H1 (cell line): ENCODE data around the gene ULK1. TPM values are rescaled to one million over a fixed set of nuclear protein-coding genes. Genes with fewer than 3 reads are reported as not detected.

Experiments
- CTCF ChIA-PET: fragments of 300-600 bp; sonication (Branson Sonifier 250); formaldehyde crosslinking; loops from one replicate; lab custom pipeline; 2021; ENCODE audit not compliant: partially characterized antibody; lab: Charles Lee
- POLR2A ChIA-PET: fragments of 300-600 bp; sonication (Branson Sonifier 250); formaldehyde crosslinking; loops from one replicate; lab custom pipeline; 2021; ENCODE audit warnings: inconsistent platforms; ENCODE audit not compliant: partially characterized antibody; lab: Charles Lee
- DNase-seq, 2 experiments: peaks; one replicate each; pipeline versions ENCODE4 v3.0.0 to v3.0.0-alpha.2; 2010 to 2022; ENCODE audit warnings: low spot score in 2 of 2, low read depth in 1 of 2, mixed read lengths in 1 of 2
- FAIRE-seq: peaks from 2 replicates; lab custom pipeline; 2011; peaks lifted over from hg19 to GRCh38; lab: Jason Lieb, UNC
- H2AFZ ChIP-seq: 2 replicates; pipeline ENCODE4 v1.8.1; 2012; ENCODE audit warnings: low read length, inconsistent platforms
- H2AK5ac ChIP-seq: 2 replicates; pipeline ENCODE4 v1.6.1; 2013; ENCODE audit warnings: low read depth, low read length
- H2BK120ac ChIP-seq: replicated peaks from 2 replicates; pipeline ENCODE3; 2013; ENCODE audit warnings: low read depth, low read length, inconsistent platforms
- H2BK12ac ChIP-seq: 2 replicates; pipeline ENCODE4 v1.6.1; 2013; ENCODE audit warnings: low read depth, low read length
- H2BK15ac ChIP-seq: 2 replicates; pipeline ENCODE4 v1.6.1; 2013; ENCODE audit warnings: low read length
- H2BK20ac ChIP-seq: 2 replicates; pipeline ENCODE4 v1.6.1; 2013; ENCODE audit warnings: low read length
- H2BK5ac ChIP-seq: 2 replicates; pipeline ENCODE4 v1.6.1; 2013; ENCODE audit warnings: low read depth, low read length
- H3K14ac ChIP-seq: 2 replicates; pipeline ENCODE4 v1.6.1; 2013; ENCODE audit warnings: inconsistent platforms; ENCODE audit not compliant: insufficient read length
- H3K18ac ChIP-seq: 2 replicates; pipeline ENCODE4 v1.6.1; 2013; ENCODE audit warnings: low read length; ENCODE audit errors: extremely low read depth
- H3K23ac ChIP-seq: 2 replicates; pipeline ENCODE4 v1.6.1; 2013; ENCODE audit warnings: inconsistent platforms; ENCODE audit not compliant: insufficient read length
- H3K23me2 ChIP-seq: 2 replicates; pipeline ENCODE4 v1.6.1; 2013; ENCODE audit warnings: low read depth, low read length
- H3K27ac ChIP-seq: 2 replicates; pipeline ENCODE4 v1.6.1; 2011; ENCODE audit warnings: low read depth, low read length, inconsistent platforms
- H3K27me3 ChIP-seq, 4 experiments: replicated peaks in 1 of 4; 1 replicate in 1 of 4; 2 replicates in 3 of 4; pipeline versions ENCODE4 v1.6.1 to v1.8.1; 2011 to 2013; ENCODE audit warnings: low read length in 3 of 4, mild to moderate bottlenecking in 3 of 4, inconsistent platforms in 2 of 4, mixed read lengths in 2 of 4, moderate library complexity in 1 of 4; ENCODE audit not compliant: control insufficient read depth in 3 of 4, insufficient read depth in 3 of 4; ENCODE audit errors: extremely low read depth in 1 of 4
- H3K36me3 ChIP-seq, 4 experiments: 2 replicates each; pipeline versions ENCODE4 v1.6.1 to v1.8.1; 2011 to 2013; ENCODE audit warnings: mild to moderate bottlenecking in 4 of 4, low read length in 3 of 4, moderate library complexity in 2 of 4, control low read depth in 1 of 4, inconsistent platforms in 1 of 4; ENCODE audit not compliant: insufficient read depth in 4 of 4, control insufficient read depth in 2 of 4
- H3K4ac ChIP-seq: replicated peaks from 2 replicates; pipeline ENCODE3; 2013; ENCODE audit warnings: low read length, low read depth, mixed read lengths, inconsistent platforms; ENCODE audit not compliant: insufficient read length
- H3K4me1 ChIP-seq, 4 experiments: replicated peaks in 1 of 4; 1 replicate in 1 of 4; 2 replicates in 3 of 4; pipeline versions ENCODE4 v1.6.1 to v1.8.1; 2011 to 2013; ENCODE audit warnings: low read length in 3 of 4, inconsistent platforms in 2 of 4, mixed read lengths in 1 of 4; ENCODE audit not compliant: insufficient read depth in 4 of 4, control insufficient read depth in 3 of 4
- H3K4me2 ChIP-seq, 2 experiments: 2 replicates each; pipeline versions ENCODE4 v1.6.1 to v1.8.1; 2011 to 2013; ENCODE audit warnings: low read depth in 2 of 2, low read length in 2 of 2, control low read depth in 1 of 2, inconsistent platforms in 1 of 2, mild to moderate bottlenecking in 1 of 2; ENCODE audit not compliant: insufficient read depth in 1 of 2
- H3K4me3 ChIP-seq, 4 experiments: fragments of 200-600, 300-600 bp in 1 of 4; sonication (generic), shearing (Covaris generic), sonication (Bioruptor Twin) in 1 of 4; 2 replicates each; pipeline versions ENCODE4 v1.5.1 to v1.8.1; 2011 to 2016; ENCODE audit warnings: low read length in 4 of 4, low read depth in 3 of 4, control low read depth in 2 of 4, inconsistent platforms in 2 of 4, mild to moderate bottlenecking in 2 of 4, mixed read lengths in 1 of 4, moderate library complexity in 1 of 4; ENCODE audit not compliant: insufficient read depth in 2 of 4; ENCODE audit errors: extremely low read depth in 1 of 4
- H3K56ac ChIP-seq: replicated peaks from 2 replicates; pipeline ENCODE3; 2013; ENCODE audit warnings: low read depth, mild to moderate bottlenecking, mixed read lengths, low read length, inconsistent platforms; ENCODE audit not compliant: insufficient read length
- H3K79me1 ChIP-seq: 2 replicates; pipeline ENCODE4 v1.6.1; 2013; ENCODE audit warnings: low read depth, low read length, control low read depth
- H3K79me2 ChIP-seq, 2 experiments: 2 replicates each; pipeline versions ENCODE4 v1.6.1 to v1.8.1; 2012 to 2013; ENCODE audit warnings: low read length in 2 of 2, mild to moderate bottlenecking in 2 of 2, inconsistent platforms in 1 of 2; ENCODE audit not compliant: insufficient read depth in 2 of 2, control insufficient read depth in 1 of 2
- H3K9ac ChIP-seq, 4 experiments: replicated peaks in 1 of 4; 1 replicate in 1 of 4; 2 replicates in 3 of 4; pipeline versions ENCODE4 v1.6.1 to v1.8.1; 2011 to 2013; ENCODE audit warnings: low read depth in 3 of 4, low read length in 3 of 4, control low read depth in 2 of 4, mild to moderate bottlenecking in 2 of 4, moderate library complexity in 2 of 4, inconsistent platforms in 1 of 4; ENCODE audit errors: extremely low read depth in 1 of 4
- H3K9me3 ChIP-seq, 2 experiments: 2 replicates each; pipeline versions ENCODE4 v1.6.1 to v1.8.1; 2012 to 2013; ENCODE audit warnings: mild to moderate bottlenecking in 2 of 2, moderate library complexity in 2 of 2, control low read depth in 1 of 2, inconsistent platforms in 1 of 2, low read depth in 1 of 2, low read length in 1 of 2, mixed read lengths in 1 of 2; ENCODE audit not compliant: insufficient read depth in 2 of 2
- H4K20me1 ChIP-seq, 2 experiments: replicated peaks in 1 of 2; 2 replicates each; pipeline versions ENCODE3 to v1.8.1; 2011 to 2013; ENCODE audit warnings: inconsistent platforms in 2 of 2, low read length in 2 of 2, mild to moderate bottlenecking in 1 of 2; ENCODE audit not compliant: insufficient read depth in 2 of 2, control insufficient read depth in 1 of 2
- H4K5ac ChIP-seq: 2 replicates; pipeline ENCODE4 v1.6.1; 2013; ENCODE audit warnings: low read length, low read depth, mixed read lengths, inconsistent platforms; ENCODE audit not compliant: insufficient read length
- H4K8ac ChIP-seq: 2 replicates; pipeline ENCODE4 v1.8.0; 2013; ENCODE audit warnings: mild to moderate bottlenecking, moderate library complexity, low read length, inconsistent platforms; ENCODE audit not compliant: insufficient read depth; ENCODE audit errors: extremely low read depth
- H4K91ac ChIP-seq: replicated peaks from 2 replicates; pipeline ENCODE3; 2013; ENCODE audit warnings: low read length, mixed read lengths, inconsistent platforms; ENCODE audit not compliant: insufficient read length
- CREB1 ChIP-seq: IDR thresholded peaks from 2 replicates; pipeline ENCODE4 v1.6.1; 2012; ENCODE audit warnings: inconsistent platforms
- KDM4A ChIP-seq: IDR thresholded peaks from one replicate; pipeline ENCODE4 v1.7.1; 2012; ENCODE audit warnings: low read depth, mild to moderate bottlenecking, moderate library complexity, low read length, inconsistent platforms; ENCODE audit not compliant: severe bottlenecking
- KDM5A ChIP-seq: fragments of 200-600 bp; IDR thresholded peaks from 2 replicates; pipeline ENCODE4 v1.7.1; 2012; ENCODE audit warnings: mild to moderate bottlenecking, low read length, inconsistent platforms, mixed read lengths
- WGBS, 2 experiments: shearing (Covaris generic) in 1 of 2; methylation state at CpG; one replicate each; pipeline versions ENCODE4 v1.1.6 to v1.1.7; 2013 to 2015; ENCODE audit warnings: low lambda C conversion rate in 2 of 2, mixed read lengths in 2 of 2, inconsistent platforms in 1 of 2, low coverage in 1 of 2, missing lambda C conversion rate in 1 of 2; ENCODE audit not compliant: insufficient replicate concordance in 2 of 2, insufficient coverage in 1 of 2, insufficient read length in 1 of 2; ENCODE audit errors: extremely low coverage in 1 of 2, missing lambda C conversion rate in 1 of 2; 5-methylcytosine and 5-hydroxymethylcytosine counted together
- polyA plus RNA-seq, 7 experiments: library from polyadenylated mRNA; depleted of rRNA in 3 of 7; stranded (reverse) in 5 of 7; unstranded in 2 of 7; fragments of >200 nt in 5 of 7; fragments of 200-250 nt in 2 of 7; gene quantifications; 1 replicate in 5 of 7; 2 replicates in 1 of 7; 4 replicates in 1 of 7; pipeline versions ENCODE4 v1.2.1 to v1.2.3, GENCODE V29; 2011 to 2013; ENCODE audit warnings: missing spikeins in 2 of 7, mixed read lengths in 2 of 7
- total RNA-seq: library from RNA; stranded (reverse); fragmentation: NEBNext Ultra II Directional; extraction: Animal tissue kit (Norgen Biotek cat#: 25700); gene quantifications from 2 replicates; pipeline ENCODE4 v1.2.1, GENCODE V29; 2021

ULK1 gene
- total and polyA plus RNA-seq, 2 of the 8 experiments (the other 6 are each of a cell fraction or from before 2014, with no cell fraction given) = 13.0 to 44.1 TPM

- no peak for TF ChIP-seq KDM5A
- no peak for TF ChIP-seq CREB1
- TF ChIP-seq KDM4A = peak; percentile 29
- no peak overlapping the region for H3K4ac ChIP-seq
- H4K20me1 ChIP-seq = peaks cover 16 to 20% of the 10 kb centered on the region in 2 experiments
- H3K79me1 ChIP-seq = peaks cover 5% of the 10 kb centered on the region
- H3K9me3 ChIP-seq = no peaks in the 10 kb centered on the region
- ChIA-PET POLR2A (no interaction called here), CTCF (no interaction called here)
- H3K9ac ChIP-seq = peak overlapping the region in 3 of 4 experiments; percentile 25 to 51 (median 51); a peak in 5 of 7 replicates
- no peak overlapping the region for H3K18ac ChIP-seq
- H3K23ac ChIP-seq = no peak overlapping the region
- peaks cover 9% of the 10 kb centered on the region; the same call in 1 of the 2 replicates for H3K23me2 ChIP-seq
- no peak overlapping the region; the same call in 1 of the 2 replicates for H2BK12ac ChIP-seq
- H3K27me3 ChIP-seq = no peaks in the 10 kb centered on the region
- H3K36me3 ChIP-seq = peaks cover 0 to 7% (median 3%) of the 10 kb centered on the region in 4 experiments; a peak in 3 of 8 replicates
- no peak overlapping the region for H4K5ac ChIP-seq
- H3K56ac ChIP-seq = no peak overlapping the region
- H2BK120ac ChIP-seq = no peak overlapping the region
- H3K79me2 ChIP-seq = peaks cover 0 to 27% of the 10 kb centered on the region in 2 experiments; a peak in 1 of 4 replicates
- H4K91ac ChIP-seq = no peak overlapping the region
- H2BK15ac ChIP-seq = no peak overlapping the region
- no peak overlapping the region for H2AK5ac ChIP-seq
- H2BK20ac ChIP-seq = no peak overlapping the region
- no peak overlapping the region for H3K27ac ChIP-seq
- H3K4me1 ChIP-seq = peaks cover 0 to 16% (median 14%) of the 10 kb centered on the region in 4 experiments; a peak in 5 of 7 replicates
- peak in 1 of 2 experiments; percentile 57 for DNase-seq
- H3K4me2 ChIP-seq = peak overlapping the region; percentile 85 to 99
- H4K8ac ChIP-seq = peak overlapping the region; percentile 71; the same call in 1 of the 2 replicates
- H3K14ac ChIP-seq = no peak overlapping the region
- H2AFZ ChIP-seq = no peak overlapping the region
- peak overlapping the region; percentile 59 to 75 (median 66) for H3K4me3 ChIP-seq
- 10% methylated on average over 20 of the region's 54 CpGs; no CpG with 5 or more reads in 1 of the 2 experiments for WGBS, 2 experiments
- no peak overlapping the region for H2BK5ac ChIP-seq
- no peak for FAIRE-seq
Measured at GRCh38 chr12:131894981-131895639, 688 bp downstream of the ULK1 start.
